Ecto neural progenitor cell (in vitro differentiated cells): ENCODE data around the gene HS3ST5.
"Not testable (repeated sequence)": the region's sequence is repeated elsewhere in the genome, so short reads cannot be mapped to it uniquely, and the experiment has no call there.

Experiments used
- DNase-seq: peaks from one replicate; pipeline ENCODE4 v3.0.0-alpha.2; 2018; ENCODE audit warnings: low spot score

Gene HS3ST5

DNA sequence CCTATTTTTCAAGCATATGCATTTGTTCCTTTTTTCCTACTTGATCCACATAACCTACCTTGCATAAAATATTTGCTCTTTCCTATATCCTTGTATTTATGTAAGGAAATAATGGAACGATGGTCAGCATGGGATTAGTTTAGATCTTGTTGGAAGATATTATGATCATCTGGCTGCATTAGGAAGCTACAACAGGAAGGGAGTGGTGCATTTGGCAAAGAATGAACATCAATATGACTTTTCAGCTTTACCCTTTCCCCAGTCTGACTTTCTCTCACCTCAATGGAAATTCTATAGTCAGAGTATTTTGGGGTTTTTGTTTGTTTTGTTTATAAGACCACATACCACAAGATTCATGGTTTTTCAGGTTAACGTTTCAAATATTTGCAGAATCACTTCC, 66.0 kb downstream of the HS3ST5 start:
- DNase-seq = no peak

DNA sequence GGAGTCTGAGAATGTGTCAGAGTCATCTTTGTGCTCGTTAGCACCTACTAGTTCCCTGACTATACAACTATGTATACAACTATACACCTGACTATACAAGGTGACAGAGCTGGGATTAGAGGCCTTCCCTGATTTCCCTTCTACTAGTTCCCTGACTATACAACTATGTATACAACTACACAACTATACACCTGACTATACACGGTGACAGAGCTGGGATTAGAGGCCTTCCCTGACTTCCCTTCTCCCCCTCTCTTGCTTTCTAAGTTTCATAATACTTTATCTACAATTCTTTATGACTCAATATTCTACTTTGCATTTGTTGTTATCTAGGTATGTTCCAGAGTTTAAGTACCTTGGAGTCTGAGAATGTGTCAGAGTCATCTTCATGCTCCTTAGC, 68.0 kb downstream of the HS3ST5 start:
- DNase-seq = no peak

DNA sequence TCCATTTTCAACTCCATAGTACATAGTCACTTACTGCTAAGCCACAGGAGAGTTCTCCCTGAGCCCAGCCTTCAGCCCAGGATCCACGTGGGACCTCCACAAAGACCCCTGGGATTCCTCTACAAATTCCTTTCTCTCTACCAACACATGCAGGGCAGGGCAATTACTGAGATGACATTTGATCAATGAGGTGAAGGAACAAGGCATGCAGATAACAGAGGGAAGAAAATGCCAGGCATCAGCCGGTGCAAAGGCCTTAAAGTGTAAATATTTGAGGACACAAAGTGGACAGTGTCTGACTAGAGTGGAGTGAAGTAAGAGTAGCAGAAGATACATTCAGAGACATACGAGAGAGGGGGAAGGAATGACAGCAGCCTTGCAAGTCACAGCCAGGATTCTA, 70.2 kb downstream of the HS3ST5 start:
- no peak for DNase-seq

- no peak for DNase-seq
These were observed 71.4 kb downstream of the HS3ST5 start for GRCh38 chr6:114271405-114271804.

- no peak for DNase-seq
These were observed 74.9 kb downstream of the HS3ST5 start for GRCh38 chr6:114267897-114268296.

GRCh38 chr6:114260810-114261209, 82.0 kb downstream of the HS3ST5 start:
- no peak for DNase-seq

DNA sequence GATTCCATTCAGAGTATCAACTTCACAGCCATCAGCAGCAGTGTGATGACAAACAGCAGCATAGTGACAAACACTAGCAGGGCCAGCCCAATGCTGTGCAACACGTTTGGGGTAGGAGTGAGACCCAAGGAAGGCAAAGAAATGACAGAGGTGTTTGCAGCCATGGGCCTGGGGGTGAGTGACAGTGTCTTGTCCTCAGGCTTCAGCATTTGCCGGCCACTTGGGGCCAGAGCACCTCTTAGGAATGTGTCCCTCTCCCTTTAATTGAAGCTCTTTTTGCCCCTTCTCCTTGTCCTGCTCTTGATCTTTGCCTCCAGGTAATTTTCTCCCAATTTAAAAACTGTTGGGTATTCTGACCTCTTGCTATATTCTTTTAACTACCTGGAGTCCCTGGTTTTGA, 84.4 kb downstream of the HS3ST5 start:
- no peak for DNase-seq

DNA sequence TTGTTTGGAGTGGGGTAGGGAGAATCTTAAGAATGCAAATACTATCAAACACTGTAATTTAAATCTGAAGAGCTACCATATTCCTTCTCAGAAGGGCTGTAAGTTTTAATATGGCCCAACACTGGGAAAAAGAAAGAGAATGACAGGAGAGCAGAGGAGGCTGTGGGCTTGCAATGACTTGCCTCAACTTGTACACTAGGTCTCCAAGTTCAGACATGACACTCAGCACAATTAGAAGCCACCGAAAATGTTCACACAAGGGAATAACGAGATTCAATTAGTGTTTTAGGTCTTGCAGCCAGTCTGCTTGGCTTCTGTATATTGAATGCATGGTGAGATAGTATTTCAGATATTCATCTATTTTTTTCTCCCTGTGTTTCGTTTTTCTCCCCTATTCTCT, 89.4 kb downstream of the HS3ST5 start:
- no peak for DNase-seq

DNA sequence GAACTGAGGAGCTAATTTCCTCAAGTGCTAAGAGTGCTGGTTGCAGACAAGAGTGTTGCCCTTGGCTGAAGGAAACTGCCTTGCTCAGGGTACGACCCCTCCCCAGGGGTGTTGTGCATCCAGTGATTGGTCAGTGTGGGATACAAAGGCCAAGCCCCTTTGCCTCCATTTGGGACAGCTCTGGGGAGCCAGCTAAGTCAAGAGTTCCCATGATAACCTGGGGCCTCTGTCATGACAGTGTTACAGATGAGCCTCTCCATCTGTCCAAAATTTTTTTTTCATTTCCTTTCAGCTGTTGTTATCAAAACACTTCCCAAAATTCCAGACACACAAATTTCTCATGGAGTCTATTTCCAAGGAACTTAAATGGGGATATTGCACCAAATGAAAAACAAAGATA, 93.3 kb downstream of the HS3ST5 start:
- no peak for DNase-seq

- no peak for DNase-seq
These were observed 95.7 kb downstream of the HS3ST5 start for GRCh38 chr6:114247101-114247500.

GRCh38 chr6:114240796-114241195, 102.0 kb downstream of the HS3ST5 start:
- DNase-seq = no peak

GRCh38 chr6:114228675-114229074, 114.1 kb downstream of the HS3ST5 start:
- no peak for DNase-seq

DNA sequence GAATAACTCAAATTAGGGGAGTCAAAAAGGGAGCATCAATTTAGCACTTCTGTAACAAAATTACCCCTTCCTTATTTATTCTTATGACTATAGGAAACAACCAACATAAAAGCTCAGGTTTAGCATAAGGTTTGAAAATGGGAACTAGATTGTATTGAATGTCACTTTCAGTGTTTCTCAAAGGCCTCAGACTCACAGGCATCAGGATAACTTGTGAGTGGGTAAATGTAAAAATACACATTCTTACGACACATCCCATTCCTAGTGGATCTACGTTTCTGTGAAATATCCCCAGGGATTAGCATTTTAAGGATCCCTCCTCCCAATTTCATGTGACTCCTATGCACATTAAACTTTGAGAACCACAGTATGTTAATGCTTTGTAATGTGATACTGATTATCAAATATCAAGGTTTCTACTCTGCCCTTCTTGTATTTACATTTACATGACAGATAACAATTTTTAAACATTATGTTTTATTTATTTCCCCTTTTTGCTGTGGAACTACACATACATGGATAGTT, 114.8 kb downstream of the HS3ST5 start:
- no peak for DNase-seq

DNA sequence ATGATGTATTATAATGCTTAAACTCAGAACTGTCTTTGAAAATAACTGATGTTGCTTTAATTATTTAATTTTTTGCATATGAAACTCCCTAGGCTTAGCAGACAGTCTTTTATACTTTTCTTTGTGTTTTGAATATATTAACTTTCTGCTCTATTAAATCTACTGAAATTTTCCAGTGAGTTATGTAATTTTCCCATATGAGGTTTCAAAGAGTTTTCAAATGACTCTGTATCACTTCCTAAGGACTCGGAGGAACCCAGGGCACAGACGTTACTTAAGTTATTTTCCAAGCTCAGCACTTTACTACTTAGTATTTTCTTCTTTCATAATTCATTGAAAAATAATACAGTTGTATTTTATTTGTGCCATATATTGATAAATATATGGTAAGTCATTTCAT, 122.6 kb downstream of the HS3ST5 start:
- no peak for DNase-seq

DNA sequence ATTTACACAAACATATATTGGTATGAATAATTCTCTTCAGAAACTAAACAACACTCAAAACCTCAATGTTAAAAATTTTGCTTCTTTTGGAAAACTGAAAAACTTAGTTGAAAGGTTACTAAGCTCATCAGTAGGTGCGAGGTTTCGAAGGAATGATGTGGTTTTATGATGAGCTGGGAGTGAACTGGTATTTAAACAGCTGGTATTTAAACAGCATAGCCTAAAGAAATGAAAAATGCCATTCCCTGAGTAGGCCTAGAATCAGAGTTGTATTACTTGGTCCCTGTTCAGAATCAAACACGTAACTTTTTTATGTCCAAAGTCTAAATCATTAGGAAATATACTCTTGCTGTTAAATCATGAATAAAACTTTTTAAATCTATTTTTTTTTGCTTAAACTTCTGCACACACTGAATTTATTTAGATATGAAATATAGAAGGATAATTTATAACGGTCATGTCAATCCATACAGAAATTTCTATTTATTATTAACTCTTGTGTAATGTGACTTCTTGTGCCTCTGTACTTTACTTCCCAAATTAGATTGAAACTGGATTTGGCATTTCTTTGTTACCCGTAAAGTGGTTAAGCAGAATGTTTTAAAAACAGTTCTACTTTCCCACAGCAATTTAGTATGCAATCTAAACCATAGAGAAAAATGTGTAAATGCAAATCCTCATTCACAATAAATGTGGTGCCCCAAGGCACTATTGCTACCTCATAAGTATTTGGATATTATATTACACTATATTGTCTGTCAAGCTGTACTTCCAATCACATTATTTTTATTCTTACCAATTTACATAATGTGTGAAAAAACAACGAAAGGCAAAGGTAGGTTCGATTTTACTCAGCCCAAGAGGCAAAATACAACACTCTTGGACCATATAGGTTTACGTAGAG, 124.1 kb downstream of the HS3ST5 start:
- no peak for DNase-seq

GRCh38 chr6:114217996-114218395, 124.8 kb downstream of the HS3ST5 start:
- DNase-seq = not testable (repeated sequence)

DNA sequence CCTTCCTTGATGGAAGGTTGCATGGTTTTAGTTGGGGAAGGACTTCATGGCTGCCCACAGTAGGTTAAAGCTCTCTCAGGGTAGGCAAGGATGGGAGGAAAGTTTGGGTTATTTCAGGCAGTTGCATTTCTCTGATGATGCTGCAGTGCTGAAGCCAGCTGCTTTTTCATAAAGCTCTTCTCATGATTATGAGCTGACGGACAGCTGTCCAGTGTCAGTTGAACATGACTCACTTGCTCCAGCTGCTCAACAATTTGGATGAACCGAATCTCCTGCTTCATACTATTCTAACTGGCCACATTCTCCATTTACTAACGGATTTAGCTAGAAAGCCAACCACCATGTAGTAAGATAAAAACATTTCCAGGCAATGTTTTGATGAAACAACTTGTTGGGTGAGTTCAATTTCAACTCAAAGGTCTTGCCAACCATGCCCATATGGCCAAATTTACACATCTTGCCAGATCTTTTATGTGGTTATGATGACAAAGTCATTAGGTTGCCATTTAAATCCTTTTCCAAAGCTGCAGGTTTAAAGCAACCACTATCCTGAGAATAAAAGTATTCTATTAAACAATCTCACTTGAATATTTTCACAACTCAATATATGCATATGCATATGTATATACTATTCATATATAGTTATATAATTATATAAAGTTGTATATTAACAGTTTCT, 125.9 kb downstream of the HS3ST5 start:
- no peak for DNase-seq

DNA sequence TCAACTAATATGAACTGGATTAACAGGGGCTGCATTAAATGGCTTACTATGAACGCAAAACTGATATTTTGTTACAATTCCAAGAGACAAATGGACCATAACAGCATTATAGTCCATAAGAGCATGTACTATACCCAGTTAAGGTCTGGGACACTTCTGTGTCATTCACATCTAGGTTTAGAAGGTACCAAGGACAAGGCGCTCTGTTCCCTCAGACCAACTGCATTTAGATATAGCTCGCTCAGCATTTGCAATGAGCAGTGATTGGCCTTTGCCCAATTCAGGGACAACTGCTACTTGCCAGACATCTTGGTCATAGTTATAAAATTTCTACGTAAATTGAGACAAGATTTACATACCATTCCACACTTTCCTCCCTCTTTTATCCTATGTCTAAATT, 132.4 kb downstream of the HS3ST5 start:
- DNase-seq = no peak

GRCh38 chr6:114203460-114203859, 139.4 kb downstream of the HS3ST5 start:
- no peak for DNase-seq

GRCh38 chr6:114202389-114202788, 140.4 kb downstream of the HS3ST5 start:
- DNase-seq = no peak

DNA sequence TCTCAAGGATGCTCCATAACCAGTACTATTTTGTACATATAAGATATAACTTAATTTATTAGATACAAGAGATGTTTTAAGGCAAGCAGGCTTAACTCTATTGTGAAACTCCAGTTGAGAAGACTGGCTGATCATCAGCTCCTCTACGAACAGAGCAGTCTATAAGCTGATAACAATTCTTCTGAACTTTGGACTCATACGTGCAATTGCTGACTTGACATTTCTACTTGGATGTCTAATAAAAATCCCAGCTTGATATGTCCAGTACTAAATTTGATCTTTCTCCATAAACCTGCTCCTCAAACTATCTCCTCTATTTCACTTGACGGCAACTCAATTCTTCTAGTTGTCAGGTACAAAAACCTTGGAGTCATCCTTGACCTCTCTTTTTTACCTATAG, 141.9 kb downstream of the HS3ST5 start:
- DNase-seq = no peak

DNA sequence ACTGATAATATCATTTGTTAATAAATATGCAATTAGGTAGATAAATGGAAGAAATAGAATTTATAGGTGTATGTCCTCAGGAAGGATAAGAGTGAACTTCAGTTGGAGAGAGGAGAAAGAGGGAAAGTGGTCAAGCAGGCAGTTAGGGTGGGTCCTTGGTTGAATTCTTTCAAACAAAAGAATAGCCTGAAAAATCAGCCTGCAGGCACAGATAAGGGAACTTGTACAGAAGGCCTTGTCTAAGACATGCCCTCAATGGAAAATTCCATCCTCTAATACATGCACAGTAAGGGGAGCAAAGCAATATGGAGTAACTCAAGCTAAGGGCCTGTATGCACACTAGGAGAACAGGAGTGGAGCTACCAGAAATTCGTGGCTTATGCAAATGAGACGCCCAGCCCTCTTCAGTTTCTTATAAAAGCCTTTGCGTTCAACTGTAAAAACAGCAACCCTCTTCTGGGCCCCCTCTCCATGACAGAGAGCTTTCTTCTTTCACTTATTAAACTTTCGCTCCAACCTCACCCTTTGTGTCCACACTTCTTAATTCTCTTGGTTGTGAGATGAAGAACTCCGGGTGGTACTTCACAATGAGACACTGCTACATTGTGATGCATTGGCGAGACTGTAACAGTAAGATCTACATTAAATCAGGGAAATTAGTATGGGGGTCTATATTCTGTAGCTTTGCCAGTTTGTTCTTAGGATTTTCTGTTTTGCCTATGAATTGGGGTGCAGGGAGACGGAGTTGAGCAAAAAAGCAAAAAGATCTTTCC, 147.0 kb downstream of the HS3ST5 start:
- DNase-seq = no peak

- DNase-seq = no peak
These were observed 147.8 kb downstream of the HS3ST5 start for GRCh38 chr6:114195027-114195365.
